ENCODE measurements around the gene OR2AE1. TPM values are rescaled to one million over a fixed set of nuclear protein-coding genes. Genes with fewer than 3 reads are reported as not detected.

Gene OR2AE1
- total and polyA plus RNA-seq, 2 of the 4 experiments (the other 2 are of a cell fraction): 0.17 to 0.18 TPM

GRCh38 chr7:99894738-99895137, 17.9 kb upstream of the OR2AE1 start:
- BruUV-seq (replicated peaks): no TSS peak
- H2AK5ac ChIP-seq (ENCODE audit: low read depth, low read length): no peak overlapping the region
- no peak for ATAC-seq (ENCODE audit: low read depth)

More at GRCh38 chr7:99894738-99895137, 17.9 kb upstream of the OR2AE1 start:
- Histone ChIP-seq H2BK20ac (ENCODE audit: low read depth, low read length) (no peak overlapping the region), H4K91ac (ENCODE audit: insufficient read depth, low read depth, low read length) (no peak overlapping the region), H2BK5ac (ENCODE audit: low read depth, low read length, poor library complexity, severe bottlenecking) (no peak overlapping the region), H2AK9ac (replicated peaks; ENCODE audit: low read depth, low read length, poor library complexity) (no peak overlapping the region), H3K4me2 (ENCODE audit: low read depth, low read length) (no peak overlapping the region), H3K23ac (ENCODE audit: low read depth, low read length) (no peak overlapping the region), H3K14ac (replicated peaks; ENCODE audit: low read depth, low read length) (no peak overlapping the region), H4K20me1 (ENCODE audit: insufficient read depth, low read length) (no peaks in the 10 kb centered on the region), H3K4me3 (ENCODE audit: insufficient read depth, low read depth, low read length) (no peak overlapping the region), H3K27ac (ENCODE audit: insufficient read depth, low read length) (no peak overlapping the region), H2AFZ (replicated peaks; ENCODE audit: low read length, poor library complexity) (no peak overlapping the region), H3K79me1 (ENCODE audit: low read depth in 1 of 2, low read length in 2 of 2) (no peaks in the 10 kb centered on the region), H3K9ac (ENCODE audit: low read depth, low read length) (no peak overlapping the region), H3K4me1 (ENCODE audit: control insufficient read depth, insufficient read depth, low read length) (no peaks in the 10 kb centered on the region), H3K4ac (ENCODE audit: low read depth, low read length) (no peak overlapping the region), H3K18ac (ENCODE audit: low read depth, low read length) (no peak overlapping the region), H2BK120ac (ENCODE audit: low read depth, low read length) (no peak overlapping the region), H3K36me3 (ENCODE audit: control insufficient read depth, insufficient read depth, low read length) (peaks cover 14% of the 10 kb centered on the region), H3K9me3 (ENCODE audit: control insufficient read depth, insufficient read depth, low read length) (no peaks in the 10 kb centered on the region), H3K27me3 (ENCODE audit: control insufficient read depth, insufficient read depth, low read length) (no peaks in the 10 kb centered on the region), H3K56ac (ENCODE audit: extremely low read depth, insufficient read depth, low read length) (no peak overlapping the region), H3K9me1 (ENCODE audit: insufficient read depth, low read length) (no peaks in the 10 kb centered on the region; the same call in 1 of the 2 replicates), H4K8ac (ENCODE audit: low read depth in 2 of 2, low read length in 2 of 2) (no peak overlapping the region), H4K5ac (ENCODE audit: low read depth, low read length) (no peak overlapping the region), H2BK15ac (ENCODE audit: low read depth, low read length) (no peak overlapping the region)
- intact Hi-C loops (cut with micrococcal nuclease): loop anchor here (10.0 kb wide), 1 partner anchor 260 kb away; no protein-coding TSS in a partner anchor
- no peak for DNase-seq
- POLR2A ChIA-PET (ENCODE audit: unreplicated experiment): no interaction called here
- TF ChIP-seq MXI1 (IDR thresholded peaks at IDR 0.05; ENCODE audit: borderline replicate concordance, low read depth, low read length) (no peak), CTCF (conservative IDR thresholded peaks at IDR 0.05; ENCODE audit: low read depth, low read length) (no peak), RFX5 (IDR thresholded peaks at IDR 0.05; ENCODE audit: low read depth, low read length) (no peak), FOS (IDR thresholded peaks at IDR 0.05; ENCODE audit: low read depth, low read length) (no peak), RAD21 (IDR thresholded peaks at IDR 0.05; ENCODE audit: low read length) (no peak), CEBPB (IDR thresholded peaks at IDR 0.05; ENCODE audit: low read depth, low read length) (no peak), ELK1 (IDR thresholded peaks at IDR 0.05; ENCODE audit: borderline replicate concordance, low read depth, low read length) (no peak), NFE2L2 (IDR thresholded peaks at IDR 0.05; ENCODE audit: low read depth, low read length) (no peak), USF2 (IDR thresholded peaks at IDR 0.05; ENCODE audit: low read depth, low read length) (no peak), BHLHE40 (IDR thresholded peaks at IDR 0.05; ENCODE audit: low read depth, low read length) (no peak), POLR2A (IDR thresholded peaks at IDR 0.05; ENCODE audit: low read depth, low read length) (no peak), RCOR1 (IDR thresholded peaks at IDR 0.05; ENCODE audit: insufficient replicate concordance, low read length) (no peak), MAZ (IDR thresholded peaks at IDR 0.05; ENCODE audit: borderline replicate concordance, low read depth, low read length) (no peak), SMC3 (IDR thresholded peaks at IDR 0.05; ENCODE audit: low read depth, low read length) (no peak), CHD1 (IDR thresholded peaks at IDR 0.05; ENCODE audit: low read depth, low read length) (no peak), MAFK (IDR thresholded peaks at IDR 0.05; ENCODE audit: low read depth, low read length) (no peak)
- in situ Hi-C loops (cut with MboI; ENCODE audit: low sequenced_read_pairs): no loop called here
- CTCF ChIA-PET: interaction anchor here (0.6 to 0.7 kb wide), 2 partner anchors 10 to 54 kb away, joined by 3 to 5 read pairs; no protein-coding TSS in a partner anchor
- dilution Hi-C loops (cut with HindIII; ENCODE audit: low sequenced_read_pairs, unreplicated experiment): no loop called here
